ENCODE results near the gene CFAP54. TPM values are rescaled to one million over a fixed set of nuclear protein-coding genes. Genes with fewer than 3 reads are reported as not detected.

CFAP54 gene
- total RNA-seq, 2 donors from 2014 or later, result 0.61 to 0.87 TPM

GRCh38 chr12:96752211-96752610 lies 262.8 kb downstream of the CFAP54 start:
- no peak overlapping the region for H3K4me3 Mint-ChIP-seq
- H3K9me3 Mint-ChIP-seq, result peaks cover 4% of the 10 kb centered on the region
- ATAC-seq (replicated peaks), result no peak
- H3K27ac Mint-ChIP-seq, result no peak overlapping the region
- peaks cover 3% of the 10 kb centered on the region for H3K27me3 Mint-ChIP-seq
- H3K4me1 Mint-ChIP-seq, result no peaks in the 10 kb centered on the region
- H3K36me3 Mint-ChIP-seq (ENCODE audit: low read depth), result no peaks in the 10 kb centered on the region

- Mint-ChIP-seq H3K27me3 (peaks cover 4% of the 10 kb centered on the region), H3K27ac (no peak overlapping the region), H3K4me1 (no peaks in the 10 kb centered on the region), H3K4me3 (no peak overlapping the region), H3K36me3 (ENCODE audit: low read depth) (no peaks in the 10 kb centered on the region), H3K9me3 (no peaks in the 10 kb centered on the region)
- ATAC-seq (replicated peaks), result no peak
Observed at GRCh38 chr12:96766232-96766631, 276.9 kb downstream of the CFAP54 start.

GRCh38 chr12:96769400-96769799 lies 280.0 kb downstream of the CFAP54 start:
- H3K36me3 Mint-ChIP-seq (ENCODE audit: low read depth), result no peaks in the 10 kb centered on the region
- H3K9me3 Mint-ChIP-seq, result no peaks in the 10 kb centered on the region
- H3K4me1 Mint-ChIP-seq, result no peaks in the 10 kb centered on the region
- H3K4me3 Mint-ChIP-seq, result no peak overlapping the region
- no peak overlapping the region for H3K27ac Mint-ChIP-seq
- H3K27me3 Mint-ChIP-seq, result peaks cover 4% of the 10 kb centered on the region
- ATAC-seq (replicated peaks), result no peak

GRCh38 chr12:96770219-96771102 lies 281.1 kb downstream of the CFAP54 start:
- no peaks in the 10 kb centered on the region for H3K4me1 Mint-ChIP-seq
- H3K27ac Mint-ChIP-seq, result no peak overlapping the region
- H3K27me3 Mint-ChIP-seq, result peaks cover 4% of the 10 kb centered on the region
- no peak for ATAC-seq (replicated peaks)
- no peaks in the 10 kb centered on the region for H3K36me3 Mint-ChIP-seq (ENCODE audit: low read depth)
- H3K9me3 Mint-ChIP-seq, result no peaks in the 10 kb centered on the region
- H3K4me3 Mint-ChIP-seq, result no peak overlapping the region

GRCh38 chr12:96773031-96773430 lies 283.7 kb downstream of the CFAP54 start:
- no peak for ATAC-seq (replicated peaks)
- Mint-ChIP-seq H3K4me1 (no peaks in the 10 kb centered on the region), H3K27me3 (no peaks in the 10 kb centered on the region), H3K27ac (no peak overlapping the region), H3K36me3 (ENCODE audit: low read depth) (no peaks in the 10 kb centered on the region), H3K4me3 (no peak overlapping the region), H3K9me3 (no peaks in the 10 kb centered on the region)

GRCh38 chr12:96774496-96775256 lies 285.3 kb downstream of the CFAP54 start:
- Mint-ChIP-seq H3K4me3 (no peak overlapping the region), H3K27ac (no peak overlapping the region), H3K9me3 (no peaks in the 10 kb centered on the region), H3K27me3 (no peaks in the 10 kb centered on the region), H3K36me3 (ENCODE audit: low read depth) (no peaks in the 10 kb centered on the region), H3K4me1 (no peaks in the 10 kb centered on the region)
- ATAC-seq (replicated peaks), result no peak

GRCh38 chr12:96776908-96777307 lies 287.5 kb downstream of the CFAP54 start:
- ATAC-seq (replicated peaks), result no peak
- no peaks in the 10 kb centered on the region for H3K36me3 Mint-ChIP-seq (ENCODE audit: low read depth)
- H3K9me3 Mint-ChIP-seq, result no peaks in the 10 kb centered on the region

GRCh38 chr12:96780330-96780729 lies 291.0 kb downstream of the CFAP54 start:
- Mint-ChIP-seq H3K4me3 (no peak overlapping the region), H3K27ac (no peak overlapping the region), H3K4me1 (no peaks in the 10 kb centered on the region), H3K36me3 (ENCODE audit: low read depth) (no peaks in the 10 kb centered on the region), H3K9me3 (no peaks in the 10 kb centered on the region), H3K27me3 (no peaks in the 10 kb centered on the region)
- ATAC-seq (replicated peaks), result no peak

More at GRCh38 chr12:96776908-96777307, 287.5 kb downstream of the CFAP54 start:
- Mint-ChIP-seq H3K27ac (no peak overlapping the region), H3K4me1 (no peaks in the 10 kb centered on the region), H3K4me3 (no peak overlapping the region), H3K27me3 (no peaks in the 10 kb centered on the region)

- Mint-ChIP-seq H3K4me1 (no peaks in the 10 kb centered on the region), H3K9me3 (no peaks in the 10 kb centered on the region), H3K27ac (no peak overlapping the region), H3K4me3 (no peak overlapping the region), H3K36me3 (ENCODE audit: low read depth) (no peaks in the 10 kb centered on the region), H3K27me3 (peaks cover 6% of the 10 kb centered on the region)
- no peak for ATAC-seq (replicated peaks)
Observed at GRCh38 chr12:96786791-96787190, 297.4 kb downstream of the CFAP54 start.

- Mint-ChIP-seq H3K4me1 (no peaks in the 10 kb centered on the region), H3K4me3 (no peak overlapping the region), H3K27me3 (peaks cover 15% of the 10 kb centered on the region), H3K9me3 (peaks cover 11% of the 10 kb centered on the region), H3K36me3 (ENCODE audit: low read depth) (no peaks in the 10 kb centered on the region), H3K27ac (no peak overlapping the region)
- no peak for ATAC-seq (replicated peaks)
Observed at GRCh38 chr12:96803969-96804368, 314.6 kb downstream of the CFAP54 start.

GRCh38 chr12:96806272-96806671 lies 316.9 kb downstream of the CFAP54 start:
- ATAC-seq (replicated peaks), result no peak
- H3K4me1 Mint-ChIP-seq, result no peaks in the 10 kb centered on the region

GRCh38 chr12:96807741-96808140 lies 318.4 kb downstream of the CFAP54 start:
- Mint-ChIP-seq H3K4me1 (no peaks in the 10 kb centered on the region), H3K4me3 (no peak overlapping the region), H3K27me3 (no peaks in the 10 kb centered on the region), H3K27ac (no peak overlapping the region), H3K36me3 (ENCODE audit: low read depth) (no peaks in the 10 kb centered on the region), H3K9me3 (peaks cover 14% of the 10 kb centered on the region)
- no peak for ATAC-seq (replicated peaks)

More at GRCh38 chr12:96806272-96806671, 316.9 kb downstream of the CFAP54 start:
- Mint-ChIP-seq H3K4me3 (no peak overlapping the region), H3K36me3 (ENCODE audit: low read depth) (no peaks in the 10 kb centered on the region), H3K27ac (no peak overlapping the region), H3K27me3 (no peaks in the 10 kb centered on the region), H3K9me3 (peaks cover 14% of the 10 kb centered on the region)

GRCh38 chr12:96808587-96808986 lies 319.2 kb downstream of the CFAP54 start:
- Mint-ChIP-seq H3K4me1 (no peaks in the 10 kb centered on the region), H3K9me3 (peaks cover 9% of the 10 kb centered on the region), H3K27me3 (no peaks in the 10 kb centered on the region), H3K4me3 (no peak overlapping the region), H3K36me3 (ENCODE audit: low read depth) (no peaks in the 10 kb centered on the region), H3K27ac (no peak overlapping the region)
- ATAC-seq (replicated peaks), result no peak

- Mint-ChIP-seq H3K4me1 (no peaks in the 10 kb centered on the region), H3K27me3 (no peaks in the 10 kb centered on the region), H3K9me3 (peaks cover 3% of the 10 kb centered on the region), H3K4me3 (no peak overlapping the region), H3K27ac (no peak overlapping the region), H3K36me3 (ENCODE audit: low read depth) (no peaks in the 10 kb centered on the region)
- no peak for ATAC-seq (replicated peaks)
Observed at GRCh38 chr12:96809522-96809921, 320.1 kb downstream of the CFAP54 start.

GRCh38 chr12:96810057-96810456 lies 320.7 kb downstream of the CFAP54 start:
- Mint-ChIP-seq H3K27ac (no peak overlapping the region), H3K4me1 (no peaks in the 10 kb centered on the region), H3K4me3 (no peak overlapping the region), H3K36me3 (ENCODE audit: low read depth) (no peaks in the 10 kb centered on the region), H3K27me3 (no peaks in the 10 kb centered on the region), H3K9me3 (peaks cover 3% of the 10 kb centered on the region)
- no peak for ATAC-seq (replicated peaks)

All from activated T-helper 17 cell treated with anti-CD3 and anti-CD28 coated beads, Interleukin-2, amount 50 U/mL, for 72 hours (primary cell).